Measurements from ENCODE around the gene PTP4A1.

Gene PTP4A1

GRCh38 chr6:63526931-63527330 is 45.3 kb upstream of the PTP4A1 start:
- H3K27me3 ChIP-seq (ENCODE audit: control insufficient read depth in 1 of 2, insufficient read depth in 1 of 2, low read length in 2 of 2), result no peaks in the 10 kb centered on the region
- no peaks in the 10 kb centered on the region for H3K36me3 ChIP-seq (ENCODE audit: control insufficient read depth in 1 of 2, insufficient read depth in 2 of 2, low read depth in 1 of 2, low read length in 2 of 2)
- no peak overlapping the region for H2BK120ac ChIP-seq (ENCODE audit: low read depth, low read length)
- H2BK15ac ChIP-seq (ENCODE audit: low read depth, poor library complexity, severe bottlenecking), result no peak overlapping the region
- no peak overlapping the region for H3K4ac ChIP-seq (ENCODE audit: low read depth in 1 of 2, low read length in 2 of 2)
- no peaks in the 10 kb centered on the region for H3K79me1 ChIP-seq (replicated peaks; ENCODE audit: low read length, poor library complexity, severe bottlenecking)
- no peak overlapping the region for H3K27ac ChIP-seq (ENCODE audit: low read length, poor library complexity, severe bottlenecking)
- peaks cover 7% of the 10 kb centered on the region for H3K4me1 ChIP-seq (ENCODE audit: control insufficient read depth, insufficient read depth, low read depth, low read length)
- peak overlapping the region; percentile 23 for H3K9ac ChIP-seq (ENCODE audit: low read length)
- no peaks in the 10 kb centered on the region for H3K9me3 ChIP-seq (ENCODE audit: control insufficient read depth, low read length)
- H3K4me2 ChIP-seq (ENCODE audit: low read length, poor library complexity, severe bottlenecking), result no peak overlapping the region
- H2BK12ac ChIP-seq (ENCODE audit: low read length in 2 of 2), result no peak overlapping the region
- no peak overlapping the region for H4K8ac ChIP-seq (ENCODE audit: low read length)
- H3K4me3 ChIP-seq (ENCODE audit: insufficient read depth in 1 of 2, low read depth in 1 of 2, low read length in 2 of 2), result no peak overlapping the region
- H3K23ac ChIP-seq (ENCODE audit: low read length in 2 of 2), result no peak overlapping the region
- no peak overlapping the region for H2AK5ac ChIP-seq (ENCODE audit: low read length, severe bottlenecking)
- H2AFZ ChIP-seq (ENCODE audit: low read depth, low read length), result no peak overlapping the region
- no peak overlapping the region for H4K91ac ChIP-seq (ENCODE audit: low read length)
- no peak overlapping the region for H2BK5ac ChIP-seq (ENCODE audit: low read depth, low read length, poor library complexity, severe bottlenecking)
- H3K18ac ChIP-seq (ENCODE audit: low read depth in 1 of 2, low read length in 2 of 2), result no peak overlapping the region
- no peak overlapping the region for H3K14ac ChIP-seq (ENCODE audit: low read length in 2 of 2)
- DNase-seq, result no peak

GRCh38 chr6:63527658-63528514 is 44.4 kb upstream of the PTP4A1 start:
- H4K91ac ChIP-seq (ENCODE audit: low read length), result no peak overlapping the region

GRCh38 chr6:63529498-63529897 is 42.8 kb upstream of the PTP4A1 start:
- Histone ChIP-seq H3K23ac (ENCODE audit: low read length in 2 of 2) (no peak overlapping the region), H3K4me3 (ENCODE audit: insufficient read depth in 1 of 2, low read depth in 1 of 2, low read length in 2 of 2) (no peak overlapping the region)
- WGBS, result no CpG with 5 or more reads among the region's 4 CpGs

More at GRCh38 chr6:63527658-63528514, 44.4 kb upstream of the PTP4A1 start:
- H4K8ac ChIP-seq (ENCODE audit: low read length), result peak overlapping the region; percentile 82
- no peak overlapping the region for H2AFZ ChIP-seq (ENCODE audit: low read depth, low read length)
- peak overlapping the region; percentile 25 to 93 for H3K18ac ChIP-seq (ENCODE audit: low read depth in 1 of 2, low read length in 2 of 2)
- H3K27ac ChIP-seq (ENCODE audit: low read length, poor library complexity, severe bottlenecking), result peak overlapping the region; percentile 71
- no peak overlapping the region for H2AK5ac ChIP-seq (ENCODE audit: low read length, severe bottlenecking)
- H3K4me3 ChIP-seq (ENCODE audit: insufficient read depth in 1 of 2, low read depth in 1 of 2, low read length in 2 of 2), result peak overlapping the region in 1 of 2 experiments; percentile 17
- H3K36me3 ChIP-seq (ENCODE audit: control insufficient read depth in 1 of 2, insufficient read depth in 2 of 2, low read depth in 1 of 2, low read length in 2 of 2), result no peaks in the 10 kb centered on the region
- H3K4ac ChIP-seq (ENCODE audit: low read depth in 1 of 2, low read length in 2 of 2), result peak overlapping the region in 1 of 2 experiments; percentile 57
- peak overlapping the region; percentile 84 to 86 for H2BK12ac ChIP-seq (ENCODE audit: low read length in 2 of 2)
- no peaks in the 10 kb centered on the region for H3K27me3 ChIP-seq (ENCODE audit: control insufficient read depth in 1 of 2, insufficient read depth in 1 of 2, low read length in 2 of 2)
- H3K23ac ChIP-seq (ENCODE audit: low read length in 2 of 2), result no peak overlapping the region
- H2BK5ac ChIP-seq (ENCODE audit: low read depth, low read length, poor library complexity, severe bottlenecking), result no peak overlapping the region
- H3K9ac ChIP-seq (ENCODE audit: low read length), result peak overlapping the region; percentile 56
- peak; percentile 100 for DNase-seq
- H3K14ac ChIP-seq (ENCODE audit: low read length in 2 of 2), result no peak overlapping the region
- WGBS, result 44% methylated on average over 6 of the region's 6 CpGs
- peak overlapping the region; percentile 71 for H2BK120ac ChIP-seq (ENCODE audit: low read depth, low read length)
- no peak overlapping the region for H3K4me2 ChIP-seq (ENCODE audit: low read length, poor library complexity, severe bottlenecking)
- H2BK15ac ChIP-seq (ENCODE audit: low read depth, poor library complexity, severe bottlenecking), result peak overlapping the region; percentile 84
- H3K79me1 ChIP-seq (replicated peaks; ENCODE audit: low read length, poor library complexity, severe bottlenecking), result no peaks in the 10 kb centered on the region
- H3K4me1 ChIP-seq (ENCODE audit: control insufficient read depth, insufficient read depth, low read depth, low read length), result peaks cover 7% of the 10 kb centered on the region
- H3K9me3 ChIP-seq (ENCODE audit: control insufficient read depth, low read length), result no peaks in the 10 kb centered on the region

GRCh38 chr6:63530182-63530581 is 42.1 kb upstream of the PTP4A1 start:
- Histone ChIP-seq H3K4me1 (ENCODE audit: control insufficient read depth, insufficient read depth, low read depth, low read length) (peaks cover 7% of the 10 kb centered on the region), H3K9me3 (ENCODE audit: control insufficient read depth, low read length) (no peaks in the 10 kb centered on the region), H2AFZ (ENCODE audit: low read depth, low read length) (no peak overlapping the region), H2AK5ac (ENCODE audit: low read length, severe bottlenecking) (no peak overlapping the region), H3K4me2 (ENCODE audit: low read length, poor library complexity, severe bottlenecking) (no peak overlapping the region), H3K14ac (ENCODE audit: low read length in 2 of 2) (peak overlapping the region in 1 of 2 experiments; percentile 86), H3K36me3 (ENCODE audit: control insufficient read depth in 1 of 2, insufficient read depth in 2 of 2, low read depth in 1 of 2, low read length in 2 of 2) (no peaks in the 10 kb centered on the region), H3K27me3 (ENCODE audit: control insufficient read depth in 1 of 2, insufficient read depth in 1 of 2, low read length in 2 of 2) (no peaks in the 10 kb centered on the region), H4K8ac (ENCODE audit: low read length) (no peak overlapping the region), H3K4ac (ENCODE audit: low read depth in 1 of 2, low read length in 2 of 2) (no peak overlapping the region), H3K23ac (ENCODE audit: low read length in 2 of 2) (no peak overlapping the region), H3K79me1 (replicated peaks; ENCODE audit: low read length, poor library complexity, severe bottlenecking) (no peaks in the 10 kb centered on the region), H3K9ac (ENCODE audit: low read length) (no peak overlapping the region), H2BK12ac (ENCODE audit: low read length in 2 of 2) (peak overlapping the region in 1 of 2 experiments; percentile 66), H3K18ac (ENCODE audit: low read depth in 1 of 2, low read length in 2 of 2) (peak overlapping the region in 1 of 2 experiments; percentile 33), H2BK120ac (ENCODE audit: low read depth, low read length) (no peak overlapping the region), H3K4me3 (ENCODE audit: insufficient read depth in 1 of 2, low read depth in 1 of 2, low read length in 2 of 2) (no peak overlapping the region), H4K91ac (ENCODE audit: low read length) (peak overlapping the region; percentile 50), H2BK15ac (ENCODE audit: low read depth, poor library complexity, severe bottlenecking) (no peak overlapping the region), H2BK5ac (ENCODE audit: low read depth, low read length, poor library complexity, severe bottlenecking) (peak overlapping the region; percentile 76), H3K27ac (ENCODE audit: low read length, poor library complexity, severe bottlenecking) (no peak overlapping the region)
- 93% methylated on average over 3 of the region's 3 CpGs for WGBS
- no peak for DNase-seq

More at GRCh38 chr6:63529498-63529897, 42.8 kb upstream of the PTP4A1 start:
- Histone ChIP-seq H3K4me2 (ENCODE audit: low read length, poor library complexity, severe bottlenecking) (no peak overlapping the region), H3K9me3 (ENCODE audit: control insufficient read depth, low read length) (no peaks in the 10 kb centered on the region), H4K91ac (ENCODE audit: low read length) (no peak overlapping the region), H3K27ac (ENCODE audit: low read length, poor library complexity, severe bottlenecking) (no peak overlapping the region), H2BK15ac (ENCODE audit: low read depth, poor library complexity, severe bottlenecking) (no peak overlapping the region), H3K27me3 (ENCODE audit: control insufficient read depth in 1 of 2, insufficient read depth in 1 of 2, low read length in 2 of 2) (no peaks in the 10 kb centered on the region), H2AFZ (ENCODE audit: low read depth, low read length) (no peak overlapping the region), H3K9ac (ENCODE audit: low read length) (no peak overlapping the region), H3K18ac (ENCODE audit: low read depth in 1 of 2, low read length in 2 of 2) (peak overlapping the region; percentile 33 to 35), H2BK12ac (ENCODE audit: low read length in 2 of 2) (no peak overlapping the region), H2BK5ac (ENCODE audit: low read depth, low read length, poor library complexity, severe bottlenecking) (no peak overlapping the region), H3K36me3 (ENCODE audit: control insufficient read depth in 1 of 2, insufficient read depth in 2 of 2, low read depth in 1 of 2, low read length in 2 of 2) (no peaks in the 10 kb centered on the region), H3K14ac (ENCODE audit: low read length in 2 of 2) (no peak overlapping the region), H2AK5ac (ENCODE audit: low read length, severe bottlenecking) (no peak overlapping the region), H3K4ac (ENCODE audit: low read depth in 1 of 2, low read length in 2 of 2) (no peak overlapping the region), H3K79me1 (replicated peaks; ENCODE audit: low read length, poor library complexity, severe bottlenecking) (no peaks in the 10 kb centered on the region), H2BK120ac (ENCODE audit: low read depth, low read length) (no peak overlapping the region), H4K8ac (ENCODE audit: low read length) (no peak overlapping the region), H3K4me1 (ENCODE audit: control insufficient read depth, insufficient read depth, low read depth, low read length) (peaks cover 7% of the 10 kb centered on the region)
- DNase-seq, result no peak
